AG20443 (cell line): ENCODE data around the gene ARSK.
A peak's percentile ranks its signal among the peaks of the same experiment; 100 is the strongest.

Source experiments
- DNase-seq: peaks from one replicate; pipeline ENCODE4 v3.0.0; 2012; ENCODE audit warnings: low spot score, mixed read lengths

Gene ARSK

DNA sequence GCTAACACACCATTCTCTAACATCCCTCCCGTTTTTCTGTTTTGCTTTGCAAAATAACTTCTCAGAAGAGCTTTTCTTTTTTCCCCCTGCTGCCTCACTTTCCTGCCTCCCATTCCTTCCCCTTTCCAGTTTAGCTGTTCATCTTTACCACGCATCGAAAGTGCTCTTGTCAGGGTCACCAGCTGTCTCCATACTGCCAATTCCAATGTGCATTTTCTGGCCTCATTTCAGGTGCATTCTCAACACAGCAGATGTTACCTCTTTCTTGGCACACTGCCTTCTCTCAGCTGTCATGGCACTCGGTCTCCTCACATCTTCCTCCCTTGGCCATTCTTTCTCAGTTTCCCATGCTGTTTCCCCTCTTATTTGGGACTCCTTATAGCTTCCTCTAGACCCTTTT is 9.5 kb downstream of the ARSK start:
- no peak for DNase-seq

DNA sequence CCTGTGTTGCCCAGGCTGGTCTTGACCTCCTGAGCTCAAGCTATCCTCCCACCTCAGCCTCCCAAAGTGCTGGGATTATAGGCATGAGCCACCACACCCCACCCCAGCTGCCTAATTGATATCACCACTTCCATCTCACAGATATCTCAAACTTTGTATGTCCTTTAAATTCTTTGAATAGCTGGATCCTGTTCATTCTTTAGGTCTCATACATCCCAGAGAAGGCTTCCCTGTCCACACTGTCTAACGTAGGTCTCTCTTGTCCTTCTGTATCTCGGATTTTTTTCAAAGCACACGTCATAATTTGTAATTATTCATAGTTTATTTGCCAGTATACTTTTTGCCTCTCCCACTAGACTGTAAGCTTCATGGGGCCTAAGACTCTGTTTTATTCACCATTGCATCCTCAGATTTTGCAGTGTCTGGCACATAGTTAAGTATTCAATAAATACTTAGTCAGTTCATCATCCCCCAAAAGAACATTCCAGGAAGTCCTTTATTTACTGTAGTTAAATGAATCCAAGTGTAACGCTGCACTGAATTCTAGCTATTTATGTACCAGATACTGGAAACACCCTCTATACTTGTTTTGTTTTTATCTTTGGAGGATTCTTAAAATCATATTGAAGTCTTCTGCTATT is 10.5 kb downstream of the ARSK start:
- DNase-seq, result peak; percentile 12

DNA sequence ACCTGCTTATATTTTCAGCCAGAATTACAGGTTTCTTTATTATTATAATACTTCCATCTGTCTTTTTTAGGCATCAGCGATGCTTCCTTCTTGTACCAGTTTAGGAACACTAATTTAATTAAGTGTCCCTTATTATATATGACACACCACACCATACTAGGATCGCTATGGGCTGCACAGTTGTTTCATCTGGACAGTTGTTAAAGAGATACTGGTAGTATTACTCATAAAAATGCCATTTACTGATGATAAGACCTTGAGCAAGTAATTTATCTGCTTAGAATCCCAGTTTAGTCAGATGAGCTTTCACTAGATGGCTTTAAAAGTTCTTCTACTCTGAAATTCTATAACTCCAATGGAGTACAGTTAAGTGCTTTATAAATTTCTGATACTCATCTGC is 17.1 kb downstream of the ARSK start:
- no peak for DNase-seq

DNA sequence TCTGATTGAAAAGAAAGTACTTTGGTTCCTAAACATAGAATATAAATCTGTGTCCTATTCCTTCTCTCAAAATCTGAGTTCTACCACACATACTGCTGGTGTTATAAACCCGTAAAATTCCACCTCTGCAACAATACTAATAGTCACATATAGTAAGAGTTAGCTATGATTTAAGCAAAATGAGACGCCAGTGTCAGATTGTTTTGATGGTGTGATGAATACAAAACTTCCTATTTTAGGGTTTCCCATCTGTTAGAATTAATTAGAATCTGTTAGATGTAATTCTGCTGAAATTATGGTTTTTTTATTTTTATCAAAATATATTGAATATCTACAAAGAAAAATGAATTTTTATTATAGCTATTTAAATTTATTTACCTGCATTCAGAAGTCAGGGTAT is 26.7 kb downstream of the ARSK start:
- no peak for DNase-seq

DNA sequence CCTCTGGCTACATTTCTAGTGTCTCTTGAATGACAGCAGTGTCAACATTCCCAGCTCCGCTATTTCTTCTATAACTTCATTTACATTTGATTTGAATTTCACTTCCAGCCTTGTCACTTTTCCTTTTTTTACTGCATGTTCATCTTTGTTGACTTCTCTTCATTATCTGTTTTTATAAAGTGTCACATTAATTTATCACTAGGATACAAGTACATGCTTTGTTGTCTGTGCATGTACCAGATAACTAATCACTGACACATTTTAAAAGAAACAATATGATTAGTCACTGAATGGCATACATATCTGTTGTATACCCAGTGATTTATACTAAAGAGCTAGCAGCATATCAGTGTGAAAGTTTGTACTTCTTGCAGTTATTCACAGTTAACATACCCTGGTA is 29.1 kb downstream of the ARSK start:
- DNase-seq, result no peak

DNA sequence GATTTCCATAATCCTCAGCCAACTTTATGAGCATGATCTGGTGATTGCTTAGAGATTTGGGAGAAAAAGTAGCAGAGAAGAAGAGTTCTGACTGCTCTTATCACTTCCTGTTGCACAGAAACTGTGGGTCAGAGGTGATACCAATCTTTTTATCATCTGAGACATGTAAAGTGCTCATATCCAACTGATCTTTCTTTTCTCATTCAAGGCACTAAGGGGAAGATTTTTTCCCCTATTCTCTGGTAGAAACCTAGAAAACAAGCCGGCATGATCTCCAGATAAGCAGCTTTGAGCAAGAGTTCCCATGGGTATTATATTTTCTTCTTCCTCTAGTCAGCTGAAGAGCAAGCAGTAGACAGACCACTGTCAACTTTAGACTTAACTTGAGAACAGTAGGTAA is 36.0 kb downstream of the ARSK start:
- DNase-seq, result no peak

DNA sequence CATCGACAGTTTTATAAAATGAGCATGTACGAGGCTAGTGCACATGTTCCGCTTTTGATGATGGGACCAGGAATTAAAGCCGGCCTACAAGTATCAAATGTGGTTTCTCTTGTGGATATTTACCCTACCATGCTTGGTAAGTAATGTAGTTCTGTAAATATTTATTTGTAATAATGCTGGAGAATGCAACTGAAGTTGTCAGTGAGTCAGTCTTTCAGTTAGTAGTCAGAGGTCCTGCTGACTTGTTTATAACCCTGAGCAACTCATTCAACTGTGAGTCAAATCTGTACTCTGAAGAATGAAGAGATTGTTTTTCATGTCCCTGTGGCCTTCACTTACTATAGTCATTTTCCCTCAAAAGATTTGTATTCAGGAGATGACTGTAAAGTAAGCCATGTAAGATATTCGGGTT is 36.6 kb downstream of the ARSK start:
- peak; percentile 56 for DNase-seq

DNA sequence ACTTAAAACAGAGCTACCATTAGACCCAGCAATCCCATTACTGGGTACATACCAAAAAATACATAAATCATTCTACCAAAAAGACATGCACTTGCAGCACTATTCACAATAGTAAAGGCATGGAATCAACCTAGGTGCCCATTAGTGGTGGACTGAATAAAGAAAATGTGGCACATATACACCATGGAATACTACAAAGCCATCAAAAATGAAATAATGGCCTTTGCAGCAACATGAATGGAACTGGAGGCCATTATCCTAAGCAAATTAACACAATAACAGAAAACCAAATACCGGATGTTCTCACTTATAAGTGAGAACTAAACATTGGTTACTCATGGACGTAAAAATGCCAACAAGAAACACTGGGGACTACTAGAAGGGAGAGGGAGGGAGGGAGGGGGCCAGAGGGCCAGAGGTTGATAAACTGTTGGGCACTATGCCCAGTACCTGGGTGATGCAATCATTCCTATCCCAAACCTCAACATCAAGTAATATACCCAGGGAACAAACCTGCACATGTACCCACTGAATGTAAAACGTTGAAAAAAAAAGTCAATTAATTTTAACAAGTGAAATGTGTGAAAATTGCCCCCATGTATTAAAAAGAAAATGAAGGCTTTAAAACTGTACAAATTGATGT is 40.5 kb downstream of the ARSK start:
- no peak for DNase-seq

DNA sequence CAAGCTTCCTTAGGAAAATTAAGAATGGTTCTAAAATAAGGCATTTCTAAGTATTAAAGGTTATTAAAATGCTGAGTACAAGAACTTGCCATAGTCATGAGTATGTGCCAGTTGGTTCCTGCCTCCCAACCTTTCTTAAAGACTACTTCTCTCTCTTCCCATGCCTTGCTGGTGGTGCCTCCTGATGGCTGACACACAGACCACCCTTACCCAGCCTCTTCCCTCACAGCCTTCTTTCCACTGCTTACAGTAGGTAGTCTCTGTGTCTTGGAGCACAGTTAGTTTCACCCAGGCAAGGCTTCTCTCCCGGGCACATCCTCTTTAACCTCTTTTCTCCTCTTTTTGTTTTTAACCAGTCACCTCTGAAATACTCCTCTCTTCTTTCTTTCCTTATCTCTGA is 44.4 kb downstream of the ARSK start:
- no peak for DNase-seq

DNA sequence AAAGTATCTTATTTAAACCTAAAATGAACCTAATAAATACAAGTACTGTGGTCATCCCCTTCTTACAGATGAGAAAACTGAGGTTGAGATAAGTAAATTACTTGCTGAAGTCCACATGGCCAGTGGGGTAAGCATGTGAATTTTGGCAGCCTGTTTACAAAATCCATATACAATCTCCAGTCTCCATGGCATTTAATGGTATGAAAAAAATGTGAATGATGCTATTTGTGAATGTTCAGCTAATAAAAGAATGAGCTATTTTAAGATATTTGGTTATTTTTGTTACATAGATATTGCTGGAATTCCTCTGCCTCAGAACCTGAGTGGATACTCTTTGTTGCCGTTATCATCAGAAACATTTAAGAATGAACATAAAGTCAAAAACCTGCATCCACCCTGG is 45.7 kb downstream of the ARSK start:
- DNase-seq, result no peak

DNA sequence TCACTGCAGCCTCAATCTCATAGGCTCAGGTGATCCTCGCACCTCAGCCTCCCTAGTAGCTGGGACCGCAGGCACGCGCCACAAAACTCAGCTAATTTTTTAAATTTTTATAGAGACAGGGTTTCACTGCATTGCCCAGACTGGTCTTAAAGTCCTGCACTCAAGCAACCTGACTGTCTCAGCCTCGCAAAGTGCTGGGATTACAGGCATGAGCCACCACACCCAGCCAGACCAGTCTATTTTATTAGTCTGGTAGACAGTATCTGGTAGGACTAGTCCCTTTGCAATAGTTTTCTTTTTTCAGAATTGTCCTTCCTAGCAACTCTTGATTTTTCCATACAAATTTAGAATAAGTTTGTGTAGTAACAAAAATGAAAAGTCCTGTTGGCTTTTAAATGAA is 50.9 kb downstream of the ARSK start:
- DNase-seq, result no peak

DNA sequence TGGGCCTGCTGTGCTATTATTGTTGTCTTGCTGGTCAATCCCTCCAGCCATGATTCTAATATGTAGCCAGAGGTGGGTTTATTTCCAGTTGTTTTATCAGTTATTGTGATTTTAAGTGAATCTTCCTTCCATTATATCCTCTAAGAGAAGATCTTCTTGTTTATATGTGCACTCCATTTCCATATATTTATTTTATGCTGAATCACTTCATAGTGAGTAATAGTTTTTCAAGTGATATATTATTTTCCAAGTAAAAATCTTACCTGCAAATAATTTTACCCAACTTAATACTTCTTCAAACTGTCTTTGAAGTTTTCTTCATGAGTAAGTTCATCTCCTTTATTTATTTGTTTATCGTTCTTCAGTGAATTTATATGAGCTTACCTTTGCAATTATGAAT is 51.5 kb downstream of the ARSK start:
- DNase-seq, result no peak

DNA sequence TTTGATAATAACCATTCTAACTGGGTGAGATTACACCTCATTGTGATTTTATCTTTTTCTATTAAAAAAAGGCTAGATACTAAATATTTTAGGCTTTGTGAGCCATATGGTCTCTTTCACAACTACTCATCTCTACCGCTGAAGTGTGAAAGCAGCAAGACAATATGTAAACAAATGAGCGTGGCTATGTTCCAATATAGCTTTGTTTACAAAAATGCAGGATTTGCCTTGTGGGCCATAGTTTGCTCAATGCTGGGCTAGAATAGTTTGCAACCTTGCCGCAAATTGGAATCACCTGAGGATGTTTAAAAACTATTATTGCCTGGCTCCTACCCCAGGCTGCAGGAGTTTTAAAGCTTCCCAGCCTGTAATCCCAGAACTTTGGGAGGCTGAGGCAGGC is 54.8 kb downstream of the ARSK start:
- DNase-seq, result no peak

DNA sequence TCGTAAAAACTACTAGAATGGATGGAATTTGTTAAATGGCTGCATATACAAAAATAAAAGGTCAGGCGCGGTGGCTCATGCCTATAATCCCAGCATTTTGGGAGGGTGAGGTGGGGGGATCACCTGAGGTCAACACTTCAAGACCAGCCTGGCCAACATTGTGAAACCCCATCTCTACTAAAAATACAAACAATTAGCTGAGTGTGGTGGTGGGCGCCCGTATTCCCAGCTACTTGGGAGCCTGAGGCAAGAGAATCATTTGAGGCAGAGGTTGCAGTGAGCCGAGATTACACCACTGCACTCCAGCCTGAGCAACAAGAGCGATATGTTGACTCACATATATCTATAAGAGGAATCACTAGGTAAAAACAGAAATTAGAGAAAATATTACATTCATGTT is 55.6 kb downstream of the ARSK start:
- DNase-seq, result no peak

DNA sequence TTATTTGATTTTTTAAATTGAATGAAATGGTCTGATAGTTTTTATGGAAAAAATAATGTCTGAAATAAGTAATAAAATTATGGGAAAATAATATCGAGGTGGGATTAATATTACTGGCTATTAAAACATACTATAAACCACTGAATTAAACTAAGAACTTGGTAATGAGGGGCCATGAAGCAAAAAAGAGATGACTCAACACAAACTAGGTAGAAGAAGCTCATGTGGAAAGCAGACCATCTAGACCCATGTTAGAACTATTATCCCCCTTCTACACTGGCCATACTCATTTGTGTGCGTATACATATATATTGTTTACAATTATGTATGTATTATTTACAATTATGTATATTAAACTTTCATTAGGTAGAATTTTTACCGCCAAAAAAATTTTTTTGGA is 56.5 kb downstream of the ARSK start:
- no peak for DNase-seq

DNA sequence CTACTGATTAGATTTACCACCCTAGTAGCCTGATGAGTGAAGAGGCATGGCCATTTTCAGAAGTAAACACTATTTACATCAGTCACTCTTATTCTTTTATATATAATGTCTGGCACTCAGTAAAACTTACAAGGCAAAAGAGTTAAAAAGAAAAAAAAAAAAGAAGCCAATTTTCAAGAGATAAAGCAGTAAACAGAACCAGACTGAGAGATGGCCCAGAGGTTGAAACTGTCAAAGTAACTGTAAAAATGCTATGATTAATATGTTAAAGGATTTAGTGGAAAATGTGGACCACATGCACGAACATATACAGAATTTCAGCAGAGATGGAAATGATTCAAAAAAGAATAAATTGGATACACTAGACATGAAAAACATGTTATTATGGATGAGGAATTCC is 58.6 kb downstream of the ARSK start:
- DNase-seq, result no peak

DNA sequence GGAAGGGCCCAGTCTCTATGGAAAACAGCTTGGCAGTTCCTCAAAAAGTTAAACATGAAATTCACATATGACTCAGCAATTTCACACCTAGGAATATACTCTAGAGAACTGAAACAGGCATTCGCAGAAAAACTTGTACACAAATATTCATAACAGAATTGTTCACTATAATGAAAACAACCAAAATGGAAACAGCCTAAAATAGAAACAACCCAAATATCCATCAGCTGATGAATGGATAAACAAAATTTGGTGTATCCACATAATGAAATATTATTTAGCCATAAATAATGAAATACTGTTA is 60.2 kb downstream of the ARSK start:
- DNase-seq, result no peak

DNA sequence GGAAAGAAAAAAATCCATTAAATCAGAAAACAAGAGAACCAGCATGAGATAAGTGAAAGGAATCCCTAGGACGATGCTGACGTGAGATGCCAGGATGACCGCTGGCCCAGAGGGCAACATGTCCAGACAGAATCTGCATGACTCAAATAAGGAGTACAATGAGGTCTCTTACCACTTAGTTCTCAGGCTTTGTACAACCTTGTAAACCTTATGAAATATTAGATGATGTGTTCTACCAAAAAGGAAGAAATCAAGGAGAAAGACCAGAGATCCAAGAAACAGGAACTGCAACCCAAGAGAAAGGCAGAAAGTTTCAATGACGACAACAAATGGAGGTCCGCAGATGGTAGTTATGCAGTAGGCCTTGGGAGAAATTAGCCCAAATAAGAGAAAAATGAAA is 62.2 kb downstream of the ARSK start:
- no peak for DNase-seq

DNA sequence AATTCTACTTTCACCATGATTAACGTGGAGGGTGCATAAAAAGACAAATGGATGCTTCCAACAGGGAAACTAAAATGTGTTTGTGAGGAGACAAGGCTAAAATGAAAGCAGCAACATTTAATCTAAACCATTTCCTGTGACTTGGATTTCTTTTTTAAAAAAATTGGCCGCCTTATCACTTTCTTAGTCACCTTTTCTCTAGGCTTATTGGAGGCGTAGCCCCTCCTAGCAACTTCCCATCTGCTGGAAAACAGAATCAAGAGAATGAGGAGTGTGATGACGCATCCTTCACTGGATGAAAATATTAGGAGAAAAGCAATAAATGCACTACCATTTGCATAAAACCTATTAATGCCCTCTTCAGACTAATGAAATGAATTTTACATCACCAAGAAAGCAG is 64.2 kb downstream of the ARSK start:
- DNase-seq, result no peak

DNA sequence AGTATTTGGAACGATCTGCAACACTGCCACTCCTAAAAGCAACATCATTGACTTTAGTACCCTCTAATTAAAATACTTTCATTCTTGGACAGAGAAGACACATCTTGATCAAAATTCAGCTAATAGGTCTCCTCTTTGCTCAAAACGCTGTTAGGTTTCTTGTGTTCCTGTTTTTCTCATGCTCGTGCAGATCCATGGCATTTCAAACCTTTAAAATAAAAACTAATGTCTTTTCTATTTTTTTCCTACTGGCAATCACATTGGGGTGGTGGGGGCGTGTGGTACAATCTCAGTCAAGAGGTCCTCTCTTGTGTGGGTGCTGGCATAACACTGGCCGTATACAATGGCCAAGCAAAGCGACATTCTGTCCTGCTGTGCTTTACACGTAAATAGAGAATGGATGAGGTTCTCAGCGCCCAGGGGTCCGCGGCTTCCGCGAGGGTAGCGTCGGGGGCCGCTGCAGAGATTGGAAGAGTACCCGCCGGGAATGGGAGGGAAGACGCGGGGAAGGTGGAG is 64.7 kb downstream of the ARSK start:
- no peak for DNase-seq

DNA sequence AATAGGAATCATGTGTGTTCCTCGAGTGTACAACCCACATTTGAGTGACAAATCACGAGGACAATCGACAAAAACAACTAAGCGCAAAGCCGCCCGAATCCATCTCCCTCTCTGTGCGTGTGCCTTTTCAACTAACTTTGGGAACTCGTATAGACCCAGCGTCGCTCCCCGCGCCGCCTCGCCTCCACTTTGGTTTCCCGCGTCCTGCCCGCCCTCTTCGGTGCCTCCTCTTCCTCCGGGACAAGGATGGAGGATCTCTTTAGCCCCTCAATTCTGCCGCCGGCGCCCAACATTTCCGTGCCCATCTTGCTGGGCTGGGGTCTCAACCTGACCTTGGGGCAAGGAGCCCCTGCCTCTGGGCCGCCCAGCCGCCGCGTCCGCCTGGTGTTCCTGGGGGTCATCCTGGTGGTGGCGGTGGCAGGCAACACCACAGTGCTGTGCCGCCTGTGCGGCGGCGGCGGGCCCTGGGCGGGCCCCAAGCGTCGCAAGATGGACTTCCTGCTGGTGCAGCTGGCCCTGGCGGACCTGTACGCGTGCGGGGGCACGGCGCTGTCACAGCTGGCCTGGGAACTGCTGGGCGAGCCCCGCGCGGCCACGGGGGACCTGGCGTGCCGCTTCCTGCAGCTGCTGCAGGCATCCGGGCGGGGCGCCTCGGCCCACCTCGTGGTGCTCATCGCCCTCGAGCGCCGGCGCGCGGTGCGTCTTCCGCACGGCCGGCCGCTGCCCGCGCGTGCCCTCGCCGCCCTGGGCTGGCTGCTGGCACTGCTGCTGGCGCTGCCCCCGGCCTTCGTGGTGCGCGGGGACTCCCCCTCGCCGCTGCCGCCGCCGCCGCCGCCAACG is 65.3 kb downstream of the ARSK start, which contains the start of gene GPR150:
GPR150 (plus strand) TSS at position 58 of the 840 bp plus-strand sequence; CDS start at position 247, 189 bp downstream.
- DNase-seq, result peak; percentile 77

DNA sequence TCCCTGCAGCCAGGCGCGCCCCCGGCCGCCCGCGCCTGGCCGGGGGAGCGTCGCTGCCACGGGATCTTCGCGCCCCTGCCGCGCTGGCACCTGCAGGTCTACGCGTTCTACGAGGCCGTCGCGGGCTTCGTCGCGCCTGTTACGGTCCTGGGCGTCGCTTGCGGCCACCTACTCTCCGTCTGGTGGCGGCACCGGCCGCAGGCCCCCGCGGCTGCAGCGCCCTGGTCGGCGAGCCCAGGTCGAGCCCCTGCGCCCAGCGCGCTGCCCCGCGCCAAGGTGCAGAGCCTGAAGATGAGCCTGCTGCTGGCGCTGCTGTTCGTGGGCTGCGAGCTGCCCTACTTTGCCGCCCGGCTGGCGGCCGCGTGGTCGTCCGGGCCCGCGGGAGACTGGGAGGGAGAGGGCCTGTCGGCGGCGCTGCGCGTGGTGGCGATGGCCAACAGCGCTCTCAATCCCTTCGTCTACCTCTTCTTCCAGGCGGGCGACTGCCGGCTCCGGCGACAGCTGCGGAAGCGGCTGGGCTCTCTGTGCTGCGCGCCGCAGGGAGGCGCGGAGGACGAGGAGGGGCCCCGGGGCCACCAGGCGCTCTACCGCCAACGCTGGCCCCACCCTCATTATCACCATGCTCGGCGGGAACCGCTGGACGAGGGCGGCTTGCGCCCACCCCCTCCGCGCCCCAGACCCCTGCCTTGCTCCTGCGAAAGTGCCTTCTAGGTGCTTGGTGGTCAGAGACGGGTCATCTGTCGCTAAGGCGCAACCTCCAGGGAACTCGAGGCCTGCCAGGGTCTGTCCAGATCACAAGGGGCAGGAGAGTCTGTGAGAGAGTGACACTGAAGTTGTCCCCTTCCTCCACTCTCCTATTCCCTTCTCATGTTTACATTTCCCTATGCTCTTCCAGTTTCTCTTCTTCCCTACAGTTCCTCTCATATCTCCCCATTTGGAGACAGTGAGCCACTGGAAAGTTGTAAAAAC is 66.3 kb downstream of the ARSK start:
- peak; percentile 42 for DNase-seq
